Measurements from ENCODE around the gene KLF15. TPM values are rescaled to one million over a fixed set of nuclear protein-coding genes. Genes with fewer than 3 reads are reported as not detected.

Gene KLF15
- total and polyA plus RNA-seq, 9 of the 15 experiments (the other 6 are each of a cell fraction or from before 2014, with no cell fraction given) = 0.08 to 4.8 (median 1.2) TPM

GRCh38 chr3:126322181-126322967 is 34.8 kb downstream of the KLF15 start:
- Histone ChIP-seq H3K9ac (ENCODE audit: insufficient read depth in 1 of 2, low read depth in 2 of 2, low read length in 2 of 2) (no peak overlapping the region), H3K4me1 (replicated peaks in 1 of 2; ENCODE audit: control insufficient read depth in 2 of 2, insufficient read depth in 2 of 2, low read length in 2 of 2) (no peaks in the 10 kb centered on the region), H3K9me1 (ENCODE audit: control insufficient read depth, insufficient read depth, low read length) (no peaks in the 10 kb centered on the region), H3K4me2 (ENCODE audit: insufficient read depth, low read length) (no peak overlapping the region), H3K79me2 (ENCODE audit: control insufficient read depth, insufficient read depth, low read length) (no peaks in the 10 kb centered on the region), H2AFZ (ENCODE audit: low read depth, low read length) (no peak overlapping the region), H3K4me3 (no peak overlapping the region), H3K36me3 (ENCODE audit: control insufficient read depth, insufficient read depth, low read length) (no peaks in the 10 kb centered on the region), H3K27ac (ENCODE audit: extremely low read depth, low read depth, low read length) (no peak overlapping the region), H3K27me3 (ENCODE audit: control insufficient read depth in 2 of 2, insufficient read depth in 2 of 2, low read length in 2 of 2) (peaks cover 0 to 15% of the 10 kb centered on the region in 2 experiments; a peak in 4 of 5 replicates), H3K9me3 (replicated peaks; ENCODE audit: control insufficient read depth, insufficient read depth, low read depth, low read length) (no peaks in the 10 kb centered on the region), H4K20me1 (replicated peaks; ENCODE audit: control insufficient read depth, insufficient read depth, low read length) (no peaks in the 10 kb centered on the region)
- intact Hi-C loops (cut with micrococcal nuclease) (no loop called here), in situ Hi-C loops (cut with MboI) (no loop called here)
- TF ChIP-seq XRCC4 (IDR thresholded peaks at IDR 0.05; ENCODE audit: extremely low read depth, insufficient read depth, insufficient read length) (no peak), ZNF57 (CRISPR knock-in tag; IDR thresholded peaks at IDR 0.05) (no peak), FIP1L1 (IDR thresholded peaks at IDR 0.05; ENCODE audit: low read depth, low read length, poor library complexity, severe bottlenecking) (no peak), BCOR (IDR thresholded peaks at IDR 0.05) (no peak), BRD4 (IDR thresholded peaks at IDR 0.05) (no peak), CAMTA2 (CRISPR knock-in tag; conservative IDR thresholded peaks at IDR 0.05) (no peak), NBN (IDR thresholded peaks at IDR 0.05; ENCODE audit: low read depth) (no peak), NCOR1 (IDR thresholded peaks at IDR 0.05) (no peak), ZBTB26 (CRISPR knock-in tag; IDR thresholded peaks at IDR 0.05) (no peak), BRCA1 (IDR thresholded peaks at IDR 0.05) (no peak), BRCA1 (CRISPR knock-in tag; IDR thresholded peaks at IDR 0.05) (no peak), JUND (IDR thresholded peaks at IDR 0.05; ENCODE audit: borderline replicate concordance, low read depth, low read length) (no peak), JUND (tag; IDR thresholded peaks at IDR 0.05; ENCODE audit: borderline replicate concordance, low read depth, low read length) (no peak), RB1 (IDR thresholded peaks at IDR 0.05; ENCODE audit: low read depth) (no peak), ARNT (IDR thresholded peaks at IDR 0.05) (no peak), NR0B1 (IDR thresholded peaks at IDR 0.05; ENCODE audit: partially characterized antibody) (no peak), ZFPM2 (CRISPR knock-in tag; IDR thresholded peaks at IDR 0.05) (no peak)
- TF ChIP-seq, protein P1, sequence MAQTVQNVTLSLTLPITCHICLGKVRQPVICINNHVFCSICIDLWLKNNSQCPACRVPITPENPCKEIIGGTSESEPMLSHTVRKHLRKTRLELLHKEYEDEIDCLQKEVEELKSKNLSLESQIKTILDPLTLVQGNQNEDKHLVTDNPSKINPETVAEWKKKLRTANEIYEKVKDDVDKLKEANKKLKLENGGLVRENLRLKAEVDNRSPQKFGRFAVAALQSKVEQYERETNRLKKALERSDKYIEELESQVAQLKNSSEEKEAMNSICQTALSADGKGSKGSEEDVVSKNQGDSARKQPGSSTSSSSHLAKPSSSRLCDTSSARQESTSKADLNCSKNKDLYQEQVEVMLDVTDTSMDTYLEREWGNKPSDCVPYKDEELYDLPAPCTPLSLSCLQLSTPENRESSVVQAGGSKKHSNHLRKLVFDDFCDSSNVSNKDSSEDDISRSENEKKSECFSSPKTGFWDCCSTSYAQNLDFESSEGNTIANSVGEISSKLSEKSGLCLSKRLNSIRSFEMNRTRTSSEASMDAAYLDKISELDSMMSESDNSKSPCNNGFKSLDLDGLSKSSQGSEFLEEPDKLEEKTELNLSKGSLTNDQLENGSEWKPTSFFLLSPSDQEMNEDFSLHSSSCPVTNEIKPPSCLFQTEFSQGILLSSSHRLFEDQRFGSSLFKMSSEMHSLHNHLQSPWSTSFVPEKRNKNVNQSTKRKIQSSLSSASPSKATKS (CRISPR knock-in tag; IDR thresholded peaks at IDR 0.05) = no peak
- no peak for ATAC-seq
- BruUV-seq (replicated peaks) = no TSS peak
- no peak for FAIRE-seq
- ChIA-PET CTCF (ENCODE audit: low intra/inter-chr PET ratio) (no interaction called here), POLR2A (no interaction called here)
- no peak for DNase-seq (ENCODE audit: extremely low read depth in 1 of 4, low spot score in 3 of 4)
- WGBS (ENCODE audit: insufficient coverage, low coverage, missing lambda C conversion rate) = 0% methylated on average over 9 of the region's 9 CpGs
